GM19043 (cell line): ENCODE data around the gene ATRNL1.

Source experiments
- ATAC-seq: cut with Tn5 transposase; IDR thresholded peaks from one replicate; pipeline ENCODE4 v1.9.1; 2021; ENCODE audit warnings: low read depth; ENCODE audit not compliant: unreplicated experiment

The ATRNL1 gene

DNA sequence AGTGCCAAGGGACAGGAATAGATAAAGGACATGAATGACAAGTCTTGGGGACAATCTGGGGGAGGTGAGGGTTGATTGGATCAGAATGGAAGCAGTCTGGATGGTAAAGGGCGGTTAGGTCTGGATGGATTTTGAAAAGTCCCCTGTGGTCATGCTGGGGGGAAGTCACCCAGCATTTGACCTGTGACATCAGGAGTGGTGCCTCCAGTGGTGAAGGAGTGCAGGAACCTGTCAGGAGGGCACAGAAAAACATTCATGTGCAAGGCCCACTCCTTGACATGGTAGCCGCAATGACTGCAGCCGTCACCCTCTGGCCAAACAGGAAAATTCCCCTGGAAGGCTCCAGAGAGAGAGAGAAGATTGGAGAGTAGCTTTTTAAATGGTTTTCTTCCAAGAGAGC is 875.1 kb downstream of the ATRNL1 start:
- no peak for ATAC-seq

DNA sequence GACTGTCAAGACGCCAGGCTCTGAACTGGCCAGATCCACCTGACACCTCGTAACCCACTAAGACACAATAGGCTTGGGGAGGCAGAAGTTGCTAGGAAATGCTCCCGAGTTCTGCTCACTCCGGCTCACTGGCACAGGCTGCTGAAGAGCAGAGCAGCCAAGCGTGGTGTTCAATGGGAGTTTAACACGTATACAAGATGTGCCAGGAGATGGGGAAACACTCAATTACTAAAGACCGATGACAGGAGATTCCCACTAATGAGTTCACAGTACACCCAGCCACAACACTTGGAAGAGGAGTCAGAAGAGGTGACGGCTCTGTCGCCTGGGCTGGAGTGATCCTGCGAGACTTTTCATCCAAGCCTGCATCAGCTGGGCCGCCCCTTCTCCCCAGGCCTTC is 876.4 kb downstream of the ATRNL1 start:
- ATAC-seq: no peak

DNA sequence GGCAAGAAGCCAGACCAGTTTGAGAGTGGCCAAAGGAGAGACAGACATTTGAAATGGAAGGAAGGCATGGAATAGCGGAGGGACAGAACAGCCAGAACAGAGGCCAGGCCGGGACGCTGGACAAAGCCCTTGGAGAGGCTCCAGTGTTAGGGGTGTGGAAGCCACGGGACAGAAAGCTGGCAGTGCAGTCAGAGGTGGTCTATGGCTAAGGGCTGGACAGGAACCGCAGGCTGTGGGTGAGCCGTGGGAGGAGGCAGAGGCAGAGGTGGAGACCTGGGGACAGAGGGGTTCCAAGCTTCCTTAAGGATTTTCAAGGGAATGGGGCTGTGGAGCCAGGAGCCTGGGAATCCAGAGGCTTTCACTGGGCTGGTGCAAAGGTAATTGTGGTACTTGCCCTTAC is 878.8 kb downstream of the ATRNL1 start:
- no peak for ATAC-seq

DNA sequence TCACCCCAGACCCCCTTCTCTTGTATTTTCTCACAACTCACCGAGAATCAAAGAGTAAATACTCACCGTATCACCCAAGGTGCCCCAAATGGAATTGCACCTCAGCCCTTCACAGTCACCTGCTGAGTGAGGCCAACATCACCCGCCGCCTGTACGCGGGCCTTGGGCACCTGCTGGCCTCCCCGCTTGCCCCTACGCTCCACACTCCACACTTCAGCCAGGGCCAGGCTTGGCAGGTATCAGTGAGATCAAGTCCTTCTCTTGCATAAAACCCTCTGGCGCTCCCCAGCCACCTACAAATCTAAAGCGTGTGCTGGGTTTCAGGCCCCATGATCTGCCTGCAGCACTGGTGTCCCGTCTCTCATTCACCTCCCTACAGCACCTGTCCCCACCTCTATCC is 879.3 kb downstream of the ATRNL1 start:
- no peak for ATAC-seq

DNA sequence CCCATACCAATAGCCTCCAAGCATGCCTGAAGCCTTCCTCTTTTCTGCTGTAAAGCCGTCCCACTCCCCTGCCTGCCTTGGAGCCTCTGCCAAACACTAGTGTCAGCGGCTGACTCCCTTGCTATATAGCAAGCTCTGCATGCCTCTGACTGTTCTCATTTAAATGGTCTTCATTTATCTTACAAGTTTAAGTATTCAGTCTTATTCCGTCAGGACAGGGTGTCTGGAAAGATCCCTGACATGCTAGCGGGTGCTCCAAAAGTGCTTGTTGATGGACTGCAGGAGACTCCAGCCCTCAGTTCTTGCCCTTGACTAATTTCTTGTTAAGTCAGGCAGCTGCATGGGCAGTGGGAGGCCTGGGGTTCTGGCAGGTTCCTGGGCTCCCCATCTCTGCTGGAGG is 881.2 kb downstream of the ATRNL1 start:
- no peak for ATAC-seq

DNA sequence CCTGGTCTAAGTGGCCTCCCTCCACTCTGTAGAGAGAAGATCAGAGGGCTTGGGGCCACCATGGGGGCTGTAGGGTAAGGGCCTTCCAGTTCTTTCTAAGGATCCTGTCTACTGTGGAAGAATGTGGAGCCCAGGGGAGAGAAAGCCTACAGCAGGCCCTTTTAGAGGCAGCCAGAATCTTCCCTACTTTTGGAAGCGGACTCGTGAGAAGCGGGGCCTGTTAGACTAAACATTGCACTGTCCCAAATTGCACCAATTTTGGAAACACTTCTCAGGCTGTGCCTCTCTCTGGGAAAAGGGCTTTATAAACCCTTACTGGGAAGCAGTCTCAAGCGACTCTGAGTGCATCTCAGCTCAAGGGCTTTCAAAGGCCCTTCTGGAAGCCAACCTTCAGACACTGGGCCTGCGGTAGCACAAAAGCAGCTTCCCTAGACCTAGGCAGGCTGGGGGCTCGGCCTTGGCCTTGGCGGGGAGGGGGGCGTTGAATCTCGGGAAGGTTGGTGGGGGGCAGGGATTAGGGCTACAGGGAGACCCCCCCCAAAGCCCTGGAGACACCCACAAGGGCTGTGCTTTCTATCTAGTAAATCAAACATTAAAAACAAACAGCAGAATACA is 881.8 kb downstream of the ATRNL1 start:
- ATAC-seq: no peak

DNA sequence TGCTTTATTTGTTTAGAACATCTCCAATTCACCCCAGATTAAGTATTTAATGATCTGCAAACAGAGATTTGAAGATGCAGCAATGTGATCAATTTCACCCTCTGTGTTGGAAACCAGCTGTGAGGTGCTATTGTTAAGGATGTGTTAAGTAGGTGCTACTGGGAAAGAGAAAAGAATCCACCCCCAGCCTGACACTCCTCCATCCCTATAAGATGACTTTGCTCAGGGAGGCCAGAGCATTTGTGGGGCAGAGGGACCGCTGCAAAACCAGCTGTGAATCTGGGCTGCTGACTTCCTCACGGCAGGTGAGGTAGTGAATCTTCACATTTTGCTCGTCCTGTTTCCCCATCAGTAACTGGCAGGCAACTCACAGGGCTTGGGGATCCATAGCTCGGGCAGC is 882.3 kb downstream of the ATRNL1 start:
- ATAC-seq: no peak

DNA sequence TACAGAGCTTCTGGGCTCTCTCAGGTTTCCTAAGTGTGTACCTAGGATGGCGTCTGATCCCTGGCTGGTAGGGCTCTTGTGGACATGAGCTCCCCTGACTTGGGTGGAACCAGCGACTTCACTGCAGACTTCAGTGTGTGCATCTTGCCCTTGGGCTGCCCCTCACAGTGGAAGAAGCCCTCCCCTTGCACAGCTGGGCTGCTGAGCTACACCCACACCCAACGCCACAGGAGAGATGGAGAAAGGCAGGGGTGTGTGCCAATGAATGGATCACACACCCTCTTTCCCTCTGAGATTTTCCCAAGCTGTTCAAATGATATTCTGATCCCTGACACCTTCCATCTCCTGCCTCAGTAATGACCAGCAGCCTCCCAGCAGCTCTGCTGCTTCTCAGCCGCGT is 883.2 kb downstream of the ATRNL1 start:
- no peak for ATAC-seq

DNA sequence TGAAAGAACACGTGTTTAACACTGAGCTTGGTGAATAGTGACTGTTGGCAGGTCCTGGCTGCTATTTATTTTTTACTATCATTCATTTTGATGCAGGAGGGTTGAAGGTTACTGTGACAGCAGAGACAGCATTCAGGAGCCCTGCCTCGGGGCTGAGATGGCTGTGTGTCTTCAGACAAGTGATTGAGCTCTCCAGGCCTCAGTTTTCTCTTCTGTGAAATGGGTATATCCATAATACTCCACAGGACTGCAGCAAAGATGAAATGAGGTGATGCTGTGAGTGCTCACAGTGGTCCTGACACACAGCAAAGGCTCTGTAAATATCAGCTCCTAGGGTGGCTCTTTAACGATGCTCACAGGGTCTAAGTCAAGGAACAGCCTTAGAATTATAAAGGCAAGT is 884.7 kb downstream of the ATRNL1 start:
- no peak for ATAC-seq

DNA sequence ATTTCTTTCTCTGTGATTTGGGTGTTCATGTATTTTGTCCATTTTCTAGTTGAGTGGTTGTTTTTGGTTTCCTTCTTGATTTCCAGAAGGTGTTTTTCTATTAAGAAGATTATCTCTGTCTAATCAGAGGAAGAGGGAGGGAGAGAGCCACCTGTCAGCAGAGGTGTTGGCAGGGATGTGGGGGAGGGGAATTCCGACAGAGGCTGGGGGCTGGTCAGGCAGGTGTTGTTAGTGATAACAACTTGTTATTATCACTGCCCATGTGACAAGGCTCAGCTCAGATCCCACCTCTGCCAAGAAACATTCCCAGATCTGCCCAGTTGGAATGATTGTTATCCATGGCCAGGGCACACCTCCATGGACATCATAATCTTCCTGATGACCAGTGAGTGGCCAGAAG is 886.4 kb downstream of the ATRNL1 start:
- no peak for ATAC-seq

DNA sequence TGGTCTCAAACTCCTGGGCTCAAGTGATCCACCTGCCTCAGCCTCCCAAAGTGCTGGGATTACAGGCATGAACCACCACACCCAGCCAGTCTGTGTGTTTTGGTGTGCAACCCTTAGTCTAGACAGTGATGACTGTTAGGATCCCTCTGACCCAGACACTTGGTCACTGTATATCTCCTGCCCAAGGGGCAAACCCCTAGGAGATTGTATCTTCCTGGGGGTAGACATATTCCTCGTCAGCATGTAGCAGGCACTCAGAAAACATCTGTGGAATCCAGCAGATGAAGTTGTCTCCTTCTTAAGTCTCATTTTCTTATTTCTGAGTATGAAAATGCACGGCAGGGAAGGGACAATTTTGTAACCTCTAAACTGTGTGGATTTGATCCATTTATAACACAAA is 887.3 kb downstream of the ATRNL1 start:
- no peak for ATAC-seq

DNA sequence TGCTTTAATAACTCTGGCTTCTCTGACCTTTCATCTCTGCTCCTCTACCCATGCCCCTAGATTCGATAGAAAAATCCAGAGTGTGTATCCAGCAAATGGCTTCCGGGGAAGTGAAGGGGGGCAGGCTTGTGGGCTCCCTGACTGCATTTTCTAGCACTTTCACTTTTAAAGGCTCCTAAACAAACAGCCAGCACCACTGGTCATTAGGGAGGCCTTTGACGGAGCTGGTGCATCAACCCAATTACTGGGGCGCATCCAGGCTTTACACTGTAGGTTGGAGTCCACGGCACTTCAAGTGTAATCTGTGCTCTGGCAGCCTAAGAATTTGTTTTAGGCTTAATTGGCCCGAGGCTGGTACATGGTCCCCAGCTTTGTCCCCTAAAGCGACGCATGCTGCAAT is 887.9 kb downstream of the ATRNL1 start:
- no peak for ATAC-seq

DNA sequence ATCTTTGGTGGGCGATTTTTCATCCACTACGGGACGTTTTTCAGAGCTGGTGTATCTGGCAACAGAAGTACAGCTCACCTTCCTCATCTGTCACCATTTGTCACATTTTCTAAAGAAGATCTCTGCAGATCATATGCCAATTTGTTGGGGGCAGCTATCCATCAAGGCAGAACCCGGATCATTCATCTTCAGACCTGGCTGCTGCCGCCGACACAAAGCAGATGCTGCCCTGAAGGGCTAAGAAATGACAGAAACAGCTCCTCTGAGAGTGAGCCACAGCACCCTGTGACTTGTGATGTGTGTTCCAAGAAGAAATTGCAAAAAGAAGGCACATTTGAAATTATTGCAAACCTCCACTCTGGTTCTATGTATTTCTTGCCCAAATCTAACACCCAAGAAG is 888.9 kb downstream of the ATRNL1 start:
- ATAC-seq: no peak

DNA sequence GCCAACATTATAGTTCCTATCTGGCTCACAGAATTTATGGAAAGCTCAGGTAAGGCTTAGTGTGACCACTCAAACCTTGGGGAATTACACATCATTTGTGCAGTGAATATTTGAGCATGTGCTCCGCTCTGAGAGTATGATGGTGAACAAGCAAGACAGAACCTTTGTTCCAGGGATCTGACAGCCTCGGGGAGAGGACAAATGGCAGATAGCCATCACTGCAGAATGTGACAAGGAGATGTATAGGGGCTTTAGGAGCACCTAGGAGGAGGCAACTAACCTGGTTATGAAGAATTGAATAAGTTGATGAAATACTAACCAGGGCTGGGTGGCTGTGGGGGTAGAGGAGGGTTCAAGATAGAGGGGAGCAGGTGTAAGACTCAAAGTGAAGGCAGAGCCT is 889.4 kb downstream of the ATRNL1 start:
- ATAC-seq: no peak

DNA sequence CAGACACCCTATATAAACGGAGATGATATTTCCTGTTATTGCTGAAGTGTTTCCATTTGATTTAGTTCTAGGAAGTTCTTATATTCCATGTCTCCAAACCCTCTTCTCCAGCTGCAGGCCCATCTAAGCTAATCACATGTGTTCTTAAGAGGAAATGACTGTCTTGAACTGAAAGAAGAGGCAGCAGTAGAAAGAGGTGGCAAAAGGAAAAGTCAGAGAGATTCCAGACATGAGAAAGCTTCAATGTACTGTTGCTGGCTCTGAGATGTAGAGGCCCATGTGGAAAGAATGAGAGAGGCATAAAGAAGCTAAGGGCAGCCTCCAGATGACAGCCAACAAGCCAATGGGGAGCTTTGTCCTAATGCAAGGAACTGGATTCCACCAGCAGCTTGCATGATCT is 892.6 kb downstream of the ATRNL1 start:
- ATAC-seq: no peak

DNA sequence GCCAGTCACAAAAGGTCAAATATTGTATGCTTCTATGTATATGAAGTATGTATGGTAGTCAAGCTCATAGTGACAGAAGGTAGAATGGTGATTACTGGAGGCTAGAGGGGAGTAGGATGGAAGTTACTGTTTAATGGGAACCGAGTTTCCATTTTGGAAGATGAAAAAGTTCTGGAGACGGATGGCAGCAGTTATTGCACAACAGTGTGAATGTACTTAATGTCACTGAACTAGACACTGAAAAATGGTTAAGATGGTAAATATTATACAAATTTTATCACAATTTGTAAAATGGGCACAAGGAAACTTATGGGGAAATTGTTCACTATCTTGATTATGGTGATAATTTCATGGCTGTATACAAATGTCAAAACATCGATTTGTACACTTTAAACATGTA is 895.2 kb downstream of the ATRNL1 start:
- no peak for ATAC-seq

DNA sequence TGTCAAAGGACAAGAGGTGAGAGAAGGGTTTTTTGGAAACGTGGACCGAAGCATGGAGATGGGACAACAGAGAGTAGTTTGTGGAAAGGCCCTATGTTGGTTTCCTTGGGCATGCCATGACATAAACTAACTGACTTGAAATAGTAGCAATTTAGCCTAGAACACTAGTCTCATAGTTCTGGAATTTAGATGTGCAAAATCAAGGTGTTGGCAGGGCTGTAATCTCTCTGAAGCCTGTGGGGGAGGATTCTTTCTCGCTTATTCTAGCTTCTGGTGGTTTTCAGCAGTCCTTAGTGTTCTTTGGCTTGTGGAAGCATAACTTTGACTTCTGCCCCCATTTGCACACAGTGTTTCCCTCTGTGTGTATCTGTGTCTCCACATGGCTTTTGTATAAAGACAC is 896.5 kb downstream of the ATRNL1 start:
- no peak for ATAC-seq

DNA sequence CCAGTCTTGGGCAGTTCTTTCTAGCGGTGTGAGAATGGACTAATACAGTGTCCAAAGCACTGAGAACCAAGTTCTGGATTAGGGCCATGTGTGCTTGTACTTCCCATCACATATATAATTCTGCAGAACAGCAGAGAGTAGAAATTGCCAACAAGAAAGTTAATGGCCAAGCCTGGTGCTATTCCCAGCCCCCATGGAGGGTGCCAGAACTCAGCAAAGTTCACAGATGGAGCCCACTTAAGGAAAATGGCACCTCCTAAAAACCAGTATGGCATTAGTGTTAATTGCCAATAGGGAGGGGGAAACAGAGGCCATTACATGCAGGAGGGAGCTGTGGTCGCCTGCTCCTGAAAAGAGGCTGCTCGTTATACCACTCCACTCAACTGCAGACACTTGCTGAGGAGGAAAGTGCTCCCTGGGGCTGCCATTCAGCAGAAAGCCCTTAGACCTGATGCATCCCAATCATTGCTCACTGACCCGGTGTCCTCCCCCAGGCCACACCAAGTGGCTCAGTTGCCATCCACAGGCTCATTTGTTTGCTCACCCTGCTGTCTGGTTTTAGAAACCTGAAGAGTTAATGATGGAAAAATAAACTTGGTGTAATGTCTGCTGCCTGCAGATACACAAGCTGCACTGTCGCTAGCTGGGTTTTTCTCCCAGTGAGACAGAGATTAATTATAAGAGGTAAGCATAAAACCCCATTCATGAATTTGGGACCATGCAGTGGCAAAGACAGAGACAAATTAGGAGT is 899.2 kb downstream of the ATRNL1 start:
- ATAC-seq: no peak

DNA sequence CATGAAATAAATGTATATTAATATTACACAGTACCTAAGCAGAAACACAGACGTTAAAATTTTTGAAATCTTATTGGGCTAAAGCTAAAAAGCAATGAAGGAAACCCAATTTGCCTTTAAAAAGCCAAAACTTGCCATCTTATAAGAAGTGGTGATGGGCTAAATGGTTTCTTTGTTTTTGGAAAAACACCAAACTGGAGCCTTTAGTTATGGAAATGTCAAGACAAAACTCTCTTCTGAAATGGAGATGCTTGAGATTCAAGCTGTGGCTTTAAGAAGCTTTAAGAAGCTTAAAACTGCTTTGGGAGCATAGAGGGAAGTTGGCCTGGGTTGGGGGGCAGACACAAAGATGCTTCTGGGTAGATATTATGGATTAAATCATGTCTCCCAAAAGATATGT is 902.9 kb downstream of the ATRNL1 start:
- no peak for ATAC-seq

DNA sequence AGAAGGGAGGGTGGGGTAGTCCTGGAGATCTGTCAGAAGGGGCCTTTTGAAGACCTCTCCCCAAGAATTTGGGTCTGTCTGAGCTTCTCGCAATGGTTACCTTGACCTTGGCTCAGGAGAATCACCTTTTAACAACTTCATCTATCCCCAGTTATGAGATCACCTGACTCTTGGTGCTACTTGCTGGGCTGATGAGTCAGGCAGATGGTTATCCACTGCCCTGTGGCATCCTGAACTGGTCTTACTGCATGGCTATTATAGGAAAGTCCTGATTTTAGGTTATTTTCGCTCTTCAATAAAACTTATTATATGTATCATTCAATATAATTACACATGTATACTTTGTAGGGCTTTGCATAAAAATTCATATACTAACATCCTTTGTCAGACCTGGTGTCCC is 905.1 kb downstream of the ATRNL1 start:
- no peak for ATAC-seq
